Epithelial cell of proximal tubule (primary cell): Measurements from ENCODE around the gene TNFSF13. TPM values are rescaled to one million over a fixed set of nuclear protein-coding genes. Genes with fewer than 3 reads are reported as not detected.

Experiments
- DNase-seq: peaks from one replicate; pipeline ENCODE4 v3.0.0-alpha.2; 2011; ENCODE audit warnings: low read depth
- H3K4me3 ChIP-seq: 2 replicates; pipeline ENCODE4 v1.5.1; 2011; ENCODE audit warnings: low read depth, mild to moderate bottlenecking, low read length
- CTCF ChIP-seq: conservative IDR thresholded peaks from 2 replicates; pipeline ENCODE4 v1.5.1; 2012; ENCODE audit warnings: low read depth, mild to moderate bottlenecking, low read length
- total RNA-seq: library from RNA; depleted of rRNA; stranded (reverse); fragments of >200 nt; gene quantifications from 2 replicates; pipeline ENCODE4 v1.2.3, GENCODE V29; 2015

Gene TNFSF13
- total RNA-seq, 1 donor from 2014 or later: 5.2 TPM

GRCh38 chr17:7513850-7514419, 44.6 kb upstream of the TNFSF13 start:
- DNase-seq: no peak
- TF ChIP-seq CTCF: no peak
- no peak overlapping the region for H3K4me3 ChIP-seq

- DNase-seq: no peak
- no peak overlapping the region for H3K4me3 ChIP-seq
- no peak for TF ChIP-seq CTCF
Observed at GRCh38 chr17:7515911-7516610, 42.5 kb upstream of the TNFSF13 start.

- TF ChIP-seq CTCF: peak; percentile 61
- DNase-seq: no peak
- H3K4me3 ChIP-seq: no peak overlapping the region
Observed at GRCh38 chr17:7523033-7523432, 35.5 kb upstream of the TNFSF13 start.

- no peak for TF ChIP-seq CTCF
- DNase-seq: no peak
- no peak overlapping the region for H3K4me3 ChIP-seq
Observed at GRCh38 chr17:7528842-7529241, 29.7 kb upstream of the TNFSF13 start.

- no peak for DNase-seq
- H3K4me3 ChIP-seq: no peak overlapping the region
- no peak for TF ChIP-seq CTCF
Observed at GRCh38 chr17:7530023-7530900, 28.3 kb upstream of the TNFSF13 start.

- H3K4me3 ChIP-seq: no peak overlapping the region
- no peak for DNase-seq
- TF ChIP-seq CTCF: no peak
Observed at GRCh38 chr17:7538050-7538449, 20.5 kb upstream of the TNFSF13 start.
